HepG2 (cell line): ENCODE measurements around the gene TCERG1. TPM values are rescaled to one million over a fixed set of nuclear protein-coding genes. Genes with fewer than 3 reads are reported as not detected.

Experiments used
- BCL6 ChIP-seq: IDR thresholded peaks from 2 replicates; pipeline ENCODE4 v1.6.1; 2016; ENCODE audit warnings: missing genetic modification reagents, missing compliant biosample characterization
- BORCS8-MEF2B ChIP-seq: sonication (generic); formaldehyde crosslinking; IDR thresholded peaks from 2 replicates; pipeline ENCODE4 v1.8.0; 2022; ENCODE audit warnings: mild to moderate bottlenecking, missing genetic modification reagents
- CBFB ChIP-seq: sonication (generic); formaldehyde crosslinking; IDR thresholded peaks from 2 replicates; pipeline ENCODE4 v1.4.0; 2020; ENCODE audit warnings: missing genetic modification reagents
- ETV5 ChIP-seq: IDR thresholded peaks from 2 replicates; pipeline ENCODE4 v1.6.1; 2018; ENCODE audit warnings: missing biosample characterization, missing genetic modification reagents, inconsistent platforms, borderline replicate concordance
- HDAC6 ChIP-seq: fragments of 200-600 bp; sonication (generic); IDR thresholded peaks from 2 replicates; pipeline ENCODE4 v1.7.0; 2017; ENCODE audit warnings: mild to moderate bottlenecking, antibody characterized with exemption, low read length, low read depth
- KAT7 ChIP-seq: IDR thresholded peaks from 2 replicates; pipeline ENCODE4 v1.6.1; 2018; ENCODE audit warnings: borderline replicate concordance, missing compliant biosample characterization
- MED8 ChIP-seq: sonication (generic); formaldehyde crosslinking; IDR thresholded peaks from 2 replicates; pipeline ENCODE4 v1.8.1; 2023; ENCODE audit warnings: mild to moderate bottlenecking, missing genetic modification reagents; ENCODE audit not compliant: insufficient replicate concordance
- MXI1 ChIP-seq: IDR thresholded peaks from 3 replicates; pipeline ENCODE4 v1.6.1; 2012; ENCODE audit warnings: low read depth, low read length, inconsistent platforms, borderline replicate concordance
- NONO ChIP-seq, 2 experiments: fragments of 450-650 bp in 1 of 2; sonication (generic) in 1 of 2; formaldehyde crosslinking in 1 of 2; IDR thresholded peaks in 1 of 2; conservative IDR thresholded peaks in 1 of 2; 2 replicates each; pipeline versions ENCODE4 v1.6.1 to v1.8.0; 2017 to 2022; ENCODE audit warnings: mild to moderate bottlenecking in 1 of 2, missing genetic modification reagents in 1 of 2, moderate library complexity in 1 of 2
- PHF20 ChIP-seq: sonication (generic); formaldehyde crosslinking; IDR thresholded peaks from 2 replicates; pipeline ENCODE4 v1.5.0; 2020; ENCODE audit warnings: mild to moderate bottlenecking, missing genetic modification reagents
- SMAD9 ChIP-seq: sonication (generic); formaldehyde crosslinking; IDR thresholded peaks from 2 replicates; pipeline ENCODE4 v1.5.1; 2020; ENCODE audit warnings: mild to moderate bottlenecking, missing genetic modification reagents
- SP2 ChIP-seq: sonication (generic); formaldehyde crosslinking; IDR thresholded peaks from 2 replicates; pipeline ENCODE4 v1.5.1; 2020; ENCODE audit warnings: mild to moderate bottlenecking, missing genetic modification reagents
- TSC22D2 ChIP-seq: sonication (generic); formaldehyde crosslinking; IDR thresholded peaks from 2 replicates; pipeline ENCODE4 v1.5.1; 2020; ENCODE audit warnings: missing genetic modification reagents, mild to moderate bottlenecking, borderline replicate concordance
- ZNF180 ChIP-seq: sonication (generic); formaldehyde crosslinking; IDR thresholded peaks from 2 replicates; pipeline ENCODE4 v1.4.0; 2020; ENCODE audit warnings: low read depth, missing genetic modification reagents, borderline replicate concordance
- ZNF3 ChIP-seq: IDR thresholded peaks from 2 replicates; pipeline ENCODE4 v1.7.0; 2017; ENCODE audit warnings: inconsistent platforms
- ZNF431 ChIP-seq: sonication (generic); formaldehyde crosslinking; IDR thresholded peaks from 2 replicates; pipeline ENCODE4 v1.9.0; 2022; ENCODE audit warnings: missing genetic modification reagents, low read depth, mild to moderate bottlenecking, borderline replicate concordance
- polyA plus RNA-seq, 8 experiments: library from polyadenylated mRNA; depleted of rRNA in 3 of 8; stranded (reverse) in 7 of 8; unstranded in 1 of 8; fragments of >200 nt; fragmentation: Illumina TruSeq in 4 of 8; extraction: Trizol in 4 of 8; gene quantifications; 2 replicates each; pipeline versions ENCODE4 v1.2.1 to v1.2.3, GENCODE V29; 2011 to 2016; ENCODE audit warnings: low read depth in 4 of 8, missing spikeins in 1 of 8, mixed read lengths in 1 of 8; ENCODE audit not compliant: insufficient read depth in 1 of 8
- total RNA-seq, 5 experiments: library from RNA; depleted of rRNA; stranded (reverse); fragments of >200 nt; fragmentation: Illumina TruSeq; extraction: Trizol; gene quantifications; 2 replicates each; pipeline ENCODE4 v1.2.3, GENCODE V29; 2016; ENCODE audit warnings: low read depth in 1 of 5
- TF ChIP-seq, protein P1 (sequence below): sonication (generic); formaldehyde crosslinking; IDR thresholded peaks from 2 replicates; pipeline ENCODE4 v1.8.0; 2022; ENCODE audit warnings: mild to moderate bottlenecking, missing genetic modification reagents
- TF ChIP-seq, protein P2 (sequence below): sonication (generic); formaldehyde crosslinking; IDR thresholded peaks from 2 replicates; pipeline ENCODE4 v1.5.0; 2020; ENCODE audit warnings: mild to moderate bottlenecking, missing genetic modification reagents, moderate library complexity
- TF ChIP-seq, protein P3 (sequence below): sonication (generic); formaldehyde crosslinking; IDR thresholded peaks from 2 replicates; pipeline ENCODE4 v1.5.1; 2020; ENCODE audit warnings: missing genetic modification reagents, mild to moderate bottlenecking, borderline replicate concordance
- TF ChIP-seq, protein P4 (sequence below): IDR thresholded peaks from 2 replicates; pipeline ENCODE4 v1.6.1; 2016; ENCODE audit warnings: low read depth

Gene TCERG1
- total and polyA plus RNA-seq, 2 of the 13 experiments (the other 11 are each of a cell fraction or from before 2014, with no cell fraction given) = 71.7 to 86.6 TPM

DNA sequence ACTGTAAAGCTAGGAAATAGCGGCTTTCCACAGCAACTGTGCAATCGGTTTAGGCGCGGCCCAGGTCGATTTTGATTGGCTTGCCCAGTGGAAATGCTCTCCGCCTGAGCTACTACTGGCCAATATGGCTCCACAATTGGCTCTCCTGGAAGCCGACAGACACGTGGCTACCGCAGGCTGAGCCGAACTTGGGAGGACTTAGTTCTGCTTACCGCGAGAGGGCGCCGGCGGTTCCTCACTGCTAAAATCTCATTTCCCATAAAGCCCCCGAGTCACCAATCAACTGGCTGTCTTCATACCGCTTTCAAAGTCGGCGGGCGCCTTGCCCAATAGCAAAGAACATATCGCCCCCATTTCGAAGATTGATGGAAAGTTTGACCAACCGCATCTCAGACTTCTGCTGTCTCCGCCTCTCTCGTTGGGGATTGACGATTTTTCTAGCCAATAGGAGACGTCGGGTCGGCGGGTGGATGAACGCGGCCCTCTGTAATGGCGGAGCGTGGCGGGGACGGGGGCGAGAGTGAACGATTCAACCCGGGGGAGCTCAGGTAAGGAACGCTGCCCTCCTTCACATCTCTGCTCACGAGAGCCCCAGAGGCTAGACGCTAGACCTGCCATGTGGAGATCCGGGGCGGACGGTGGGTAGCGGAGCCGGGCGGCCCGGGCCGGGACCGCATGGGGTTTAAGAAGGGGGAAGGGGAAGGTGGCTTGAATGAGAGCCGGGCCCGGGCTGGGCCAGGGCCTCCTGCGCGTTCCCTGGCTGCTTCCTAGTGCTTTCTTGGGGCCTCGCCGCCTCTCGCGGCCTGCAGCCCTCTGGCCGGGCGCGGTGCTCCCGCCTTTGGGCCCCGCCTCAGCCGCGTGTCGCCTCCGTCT lies at the start of gene TCERG1 (continued):
- TF ChIP-seq SMAD9 (CRISPR knock-in tag) (no peak), KAT7 (CRISPR knock-in tag) (peak; percentile 89; the same call in 1 of the 2 replicates), ZNF431 (CRISPR knock-in tag) (peak; percentile 51; the same call in 1 of the 2 replicates), HDAC6 (no peak), SP2 (CRISPR knock-in tag) (peak; percentile 99), ZNF3 (CRISPR knock-in tag) (no peak), NONO (IDR thresholded peaks at IDR 0.05) (no peak), NONO (CRISPR knock-in tag; conservative IDR thresholded peaks at IDR 0.05) (peak; percentile 73), ZNF180 (CRISPR knock-in tag) (0 out of 2 replicates have a peak, but pooled peaks have one; percentile 46), ETV5 (CRISPR knock-in tag) (peak; percentile 53; the same call in 1 of the 2 replicates), MED8 (peak; percentile 49), BCL6 (CRISPR knock-in tag) (0 out of 2 replicates have a peak, but pooled peaks have one; percentile 6), PHF20 (CRISPR knock-in tag) (peak; percentile 75), CBFB (CRISPR knock-in tag) (peak; percentile 53; the same call in 1 of the 2 replicates), MXI1 (peak; percentile 85; the same call in 1 of the 3 replicates), TSC22D2 (0 out of 2 replicates have a peak, but pooled peaks have one; percentile 35), BORCS8-MEF2B (peak; percentile 82)
- TF ChIP-seq, protein P1, sequence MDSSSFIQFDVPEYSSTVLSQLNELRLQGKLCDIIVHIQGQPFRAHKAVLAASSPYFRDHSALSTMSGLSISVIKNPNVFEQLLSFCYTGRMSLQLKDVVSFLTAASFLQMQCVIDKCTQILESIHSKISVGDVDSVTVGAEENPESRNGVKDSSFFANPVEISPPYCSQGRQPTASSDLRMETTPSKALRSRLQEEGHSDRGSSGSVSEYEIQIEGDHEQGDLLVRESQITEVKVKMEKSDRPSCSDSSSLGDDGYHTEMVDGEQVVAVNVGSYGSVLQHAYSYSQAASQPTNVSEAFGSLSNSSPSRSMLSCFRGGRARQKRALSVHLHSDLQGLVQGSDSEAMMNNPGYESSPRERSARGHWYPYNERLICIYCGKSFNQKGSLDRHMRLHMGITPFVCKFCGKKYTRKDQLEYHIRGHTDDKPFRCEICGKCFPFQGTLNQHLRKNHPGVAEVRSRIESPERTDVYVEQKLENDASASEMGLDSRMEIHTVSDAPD (CRISPR knock-in tag) = peak; percentile 54; the same call in 1 of the 2 replicates
- TF ChIP-seq, protein P2, sequence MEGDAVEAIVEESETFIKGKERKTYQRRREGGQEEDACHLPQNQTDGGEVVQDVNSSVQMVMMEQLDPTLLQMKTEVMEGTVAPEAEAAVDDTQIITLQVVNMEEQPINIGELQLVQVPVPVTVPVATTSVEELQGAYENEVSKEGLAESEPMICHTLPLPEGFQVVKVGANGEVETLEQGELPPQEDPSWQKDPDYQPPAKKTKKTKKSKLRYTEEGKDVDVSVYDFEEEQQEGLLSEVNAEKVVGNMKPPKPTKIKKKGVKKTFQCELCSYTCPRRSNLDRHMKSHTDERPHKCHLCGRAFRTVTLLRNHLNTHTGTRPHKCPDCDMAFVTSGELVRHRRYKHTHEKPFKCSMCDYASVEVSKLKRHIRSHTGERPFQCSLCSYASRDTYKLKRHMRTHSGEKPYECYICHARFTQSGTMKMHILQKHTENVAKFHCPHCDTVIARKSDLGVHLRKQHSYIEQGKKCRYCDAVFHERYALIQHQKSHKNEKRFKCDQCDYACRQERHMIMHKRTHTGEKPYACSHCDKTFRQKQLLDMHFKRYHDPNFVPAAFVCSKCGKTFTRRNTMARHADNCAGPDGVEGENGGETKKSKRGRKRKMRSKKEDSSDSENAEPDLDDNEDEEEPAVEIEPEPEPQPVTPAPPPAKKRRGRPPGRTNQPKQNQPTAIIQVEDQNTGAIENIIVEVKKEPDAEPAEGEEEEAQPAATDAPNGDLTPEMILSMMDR = peak; percentile 90
- TF ChIP-seq, protein P3, sequence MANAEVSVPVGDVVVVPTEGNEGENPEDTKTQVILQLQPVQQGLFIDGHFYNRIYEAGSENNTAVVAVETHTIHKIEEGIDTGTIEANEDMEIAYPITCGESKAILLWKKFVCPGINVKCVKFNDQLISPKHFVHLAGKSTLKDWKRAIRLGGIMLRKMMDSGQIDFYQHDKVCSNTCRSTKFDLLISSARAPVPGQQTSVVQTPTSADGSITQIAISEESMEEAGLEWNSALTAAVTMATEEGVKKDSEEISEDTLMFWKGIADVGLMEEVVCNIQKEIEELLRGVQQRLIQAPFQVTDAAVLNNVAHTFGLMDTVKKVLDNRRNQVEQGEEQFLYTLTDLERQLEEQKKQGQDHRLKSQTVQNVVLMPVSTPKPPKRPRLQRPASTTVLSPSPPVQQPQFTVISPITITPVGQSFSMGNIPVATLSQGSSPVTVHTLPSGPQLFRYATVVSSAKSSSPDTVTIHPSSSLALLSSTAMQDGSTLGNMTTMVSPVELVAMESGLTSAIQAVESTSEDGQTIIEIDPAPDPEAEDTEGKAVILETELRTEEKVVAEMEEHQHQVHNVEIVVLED (CRISPR knock-in tag) = peak; percentile 44; the same call in 1 of the 2 replicates
- TF ChIP-seq, protein P4, sequence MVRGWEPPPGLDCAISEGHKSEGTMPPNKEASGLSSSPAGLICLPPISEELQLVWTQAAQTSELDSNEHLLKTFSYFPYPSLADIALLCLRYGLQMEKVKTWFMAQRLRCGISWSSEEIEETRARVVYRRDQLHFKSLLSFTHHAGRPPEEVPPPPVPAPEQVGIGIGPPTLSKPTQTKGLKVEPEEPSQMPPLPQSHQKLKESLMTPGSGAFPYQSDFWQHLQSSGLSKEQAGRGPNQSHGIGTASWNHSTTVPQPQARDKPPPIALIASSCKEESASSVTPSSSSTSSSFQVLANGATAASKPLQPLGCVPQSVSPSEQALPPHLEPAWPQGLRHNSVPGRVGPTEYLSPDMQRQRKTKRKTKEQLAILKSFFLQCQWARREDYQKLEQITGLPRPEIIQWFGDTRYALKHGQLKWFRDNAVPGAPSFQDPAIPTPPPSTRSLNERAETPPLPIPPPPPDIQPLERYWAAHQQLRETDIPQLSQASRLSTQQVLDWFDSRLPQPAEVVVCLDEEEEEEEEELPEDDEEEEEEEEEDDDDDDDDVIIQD = peak; percentile 98
